Measurements from ENCODE around the gene SHISA6.

DNA sequence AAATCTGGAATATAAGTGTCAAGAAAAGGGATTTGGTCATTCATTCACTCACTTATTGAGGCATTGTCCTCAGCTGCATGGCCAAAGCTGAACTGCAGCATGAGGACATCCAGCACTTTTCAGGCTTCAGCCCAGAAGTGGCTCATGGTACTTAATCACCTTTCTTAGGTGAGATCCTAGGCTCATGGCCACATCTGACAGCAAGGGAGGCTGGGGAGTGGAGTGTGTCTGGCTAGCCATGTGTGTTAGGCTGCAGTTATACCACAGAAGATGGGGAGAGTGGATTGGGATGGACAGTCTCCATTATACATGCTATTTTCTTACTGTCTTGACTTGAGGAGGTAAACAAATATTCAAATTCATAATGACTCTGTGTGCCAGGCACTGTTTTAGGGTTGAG lies 68.8 kb downstream of the SHISA6 start:
- no peak for TF ChIP-seq GABPA (IDR thresholded peaks at IDR 0.05 in 1 of 2, conservative IDR thresholded peaks at IDR 0.05 in 1 of 2)
- TF ChIP-seq, protein P1, sequence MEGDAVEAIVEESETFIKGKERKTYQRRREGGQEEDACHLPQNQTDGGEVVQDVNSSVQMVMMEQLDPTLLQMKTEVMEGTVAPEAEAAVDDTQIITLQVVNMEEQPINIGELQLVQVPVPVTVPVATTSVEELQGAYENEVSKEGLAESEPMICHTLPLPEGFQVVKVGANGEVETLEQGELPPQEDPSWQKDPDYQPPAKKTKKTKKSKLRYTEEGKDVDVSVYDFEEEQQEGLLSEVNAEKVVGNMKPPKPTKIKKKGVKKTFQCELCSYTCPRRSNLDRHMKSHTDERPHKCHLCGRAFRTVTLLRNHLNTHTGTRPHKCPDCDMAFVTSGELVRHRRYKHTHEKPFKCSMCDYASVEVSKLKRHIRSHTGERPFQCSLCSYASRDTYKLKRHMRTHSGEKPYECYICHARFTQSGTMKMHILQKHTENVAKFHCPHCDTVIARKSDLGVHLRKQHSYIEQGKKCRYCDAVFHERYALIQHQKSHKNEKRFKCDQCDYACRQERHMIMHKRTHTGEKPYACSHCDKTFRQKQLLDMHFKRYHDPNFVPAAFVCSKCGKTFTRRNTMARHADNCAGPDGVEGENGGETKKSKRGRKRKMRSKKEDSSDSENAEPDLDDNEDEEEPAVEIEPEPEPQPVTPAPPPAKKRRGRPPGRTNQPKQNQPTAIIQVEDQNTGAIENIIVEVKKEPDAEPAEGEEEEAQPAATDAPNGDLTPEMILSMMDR (IDR thresholded peaks at IDR 0.05; ENCODE audit: low read depth, low read length, missing input control), result no peak
- TF ChIP-seq, protein P2, sequence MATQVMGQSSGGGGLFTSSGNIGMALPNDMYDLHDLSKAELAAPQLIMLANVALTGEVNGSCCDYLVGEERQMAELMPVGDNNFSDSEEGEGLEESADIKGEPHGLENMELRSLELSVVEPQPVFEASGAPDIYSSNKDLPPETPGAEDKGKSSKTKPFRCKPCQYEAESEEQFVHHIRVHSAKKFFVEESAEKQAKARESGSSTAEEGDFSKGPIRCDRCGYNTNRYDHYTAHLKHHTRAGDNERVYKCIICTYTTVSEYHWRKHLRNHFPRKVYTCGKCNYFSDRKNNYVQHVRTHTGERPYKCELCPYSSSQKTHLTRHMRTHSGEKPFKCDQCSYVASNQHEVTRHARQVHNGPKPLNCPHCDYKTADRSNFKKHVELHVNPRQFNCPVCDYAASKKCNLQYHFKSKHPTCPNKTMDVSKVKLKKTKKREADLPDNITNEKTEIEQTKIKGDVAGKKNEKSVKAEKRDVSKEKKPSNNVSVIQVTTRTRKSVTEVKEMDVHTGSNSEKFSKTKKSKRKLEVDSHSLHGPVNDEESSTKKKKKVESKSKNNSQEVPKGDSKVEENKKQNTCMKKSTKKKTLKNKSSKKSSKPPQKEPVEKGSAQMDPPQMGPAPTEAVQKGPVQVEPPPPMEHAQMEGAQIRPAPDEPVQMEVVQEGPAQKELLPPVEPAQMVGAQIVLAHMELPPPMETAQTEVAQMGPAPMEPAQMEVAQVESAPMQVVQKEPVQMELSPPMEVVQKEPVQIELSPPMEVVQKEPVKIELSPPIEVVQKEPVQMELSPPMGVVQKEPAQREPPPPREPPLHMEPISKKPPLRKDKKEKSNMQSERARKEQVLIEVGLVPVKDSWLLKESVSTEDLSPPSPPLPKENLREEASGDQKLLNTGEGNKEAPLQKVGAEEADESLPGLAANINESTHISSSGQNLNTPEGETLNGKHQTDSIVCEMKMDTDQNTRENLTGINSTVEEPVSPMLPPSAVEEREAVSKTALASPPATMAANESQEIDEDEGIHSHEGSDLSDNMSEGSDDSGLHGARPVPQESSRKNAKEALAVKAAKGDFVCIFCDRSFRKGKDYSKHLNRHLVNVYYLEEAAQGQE (IDR thresholded peaks at IDR 0.05), result no peak
- TF ChIP-seq, protein P3, sequence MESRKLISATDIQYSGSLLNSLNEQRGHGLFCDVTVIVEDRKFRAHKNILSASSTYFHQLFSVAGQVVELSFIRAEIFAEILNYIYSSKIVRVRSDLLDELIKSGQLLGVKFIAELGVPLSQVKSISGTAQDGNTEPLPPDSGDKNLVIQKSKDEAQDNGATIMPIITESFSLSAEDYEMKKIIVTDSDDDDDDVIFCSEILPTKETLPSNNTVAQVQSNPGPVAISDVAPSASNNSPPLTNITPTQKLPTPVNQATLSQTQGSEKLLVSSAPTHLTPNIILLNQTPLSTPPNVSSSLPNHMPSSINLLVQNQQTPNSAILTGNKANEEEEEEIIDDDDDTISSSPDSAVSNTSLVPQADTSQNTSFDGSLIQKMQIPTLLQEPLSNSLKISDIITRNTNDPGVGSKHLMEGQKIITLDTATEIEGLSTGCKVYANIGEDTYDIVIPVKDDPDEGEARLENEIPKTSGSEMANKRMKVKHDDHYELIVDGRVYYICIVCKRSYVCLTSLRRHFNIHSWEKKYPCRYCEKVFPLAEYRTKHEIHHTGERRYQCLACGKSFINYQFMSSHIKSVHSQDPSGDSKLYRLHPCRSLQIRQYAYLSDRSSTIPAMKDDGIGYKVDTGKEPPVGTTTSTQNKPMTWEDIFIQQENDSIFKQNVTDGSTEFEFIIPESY (IDR thresholded peaks at IDR 0.05), result no peak
- no peak for TF ChIP-seq YY1 (IDR thresholded peaks at IDR 0.05)
- TF ChIP-seq JUND (IDR thresholded peaks at IDR 0.05), result no peak
- TF ChIP-seq SP1 (IDR thresholded peaks at IDR 0.05), result no peak
- TF ChIP-seq EGR1 (IDR thresholded peaks at IDR 0.05; ENCODE audit: low read depth in 2 of 2), result no peak
- no peak for TF ChIP-seq FOXA1 (IDR thresholded peaks at IDR 0.05)
- no peak for TF ChIP-seq FOXA2 (IDR thresholded peaks at IDR 0.05)
- no peak for TF ChIP-seq TAF1 (conservative IDR thresholded peaks at IDR 0.05)

Data from liver (tissue), 3 donors.